Activated CD8-positive, alpha-beta memory T cell treated with anti-CD3 and anti-CD28 coated beads for 4 hours (primary cell): ENCODE results near the gene CCT6B.
"Not testable (repeated sequence)": the region's sequence is repeated elsewhere in the genome, so short reads cannot be mapped to it uniquely, and the experiment has no call there.

Experiments
- DNase-seq, 2 donors: peaks; one replicate each; pipeline ENCODE4 v3.0.0-alpha.2; 2020; ENCODE audit warnings: low read depth in 2 of 2

CCT6B gene, protein sequence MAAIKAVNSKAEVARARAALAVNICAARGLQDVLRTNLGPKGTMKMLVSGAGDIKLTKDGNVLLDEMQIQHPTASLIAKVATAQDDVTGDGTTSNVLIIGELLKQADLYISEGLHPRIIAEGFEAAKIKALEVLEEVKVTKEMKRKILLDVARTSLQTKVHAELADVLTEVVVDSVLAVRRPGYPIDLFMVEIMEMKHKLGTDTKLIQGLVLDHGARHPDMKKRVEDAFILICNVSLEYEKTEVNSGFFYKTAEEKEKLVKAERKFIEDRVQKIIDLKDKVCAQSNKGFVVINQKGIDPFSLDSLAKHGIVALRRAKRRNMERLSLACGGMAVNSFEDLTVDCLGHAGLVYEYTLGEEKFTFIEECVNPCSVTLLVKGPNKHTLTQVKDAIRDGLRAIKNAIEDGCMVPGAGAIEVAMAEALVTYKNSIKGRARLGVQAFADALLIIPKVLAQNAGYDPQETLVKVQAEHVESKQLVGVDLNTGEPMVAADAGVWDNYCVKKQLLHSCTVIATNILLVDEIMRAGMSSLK

DNA sequence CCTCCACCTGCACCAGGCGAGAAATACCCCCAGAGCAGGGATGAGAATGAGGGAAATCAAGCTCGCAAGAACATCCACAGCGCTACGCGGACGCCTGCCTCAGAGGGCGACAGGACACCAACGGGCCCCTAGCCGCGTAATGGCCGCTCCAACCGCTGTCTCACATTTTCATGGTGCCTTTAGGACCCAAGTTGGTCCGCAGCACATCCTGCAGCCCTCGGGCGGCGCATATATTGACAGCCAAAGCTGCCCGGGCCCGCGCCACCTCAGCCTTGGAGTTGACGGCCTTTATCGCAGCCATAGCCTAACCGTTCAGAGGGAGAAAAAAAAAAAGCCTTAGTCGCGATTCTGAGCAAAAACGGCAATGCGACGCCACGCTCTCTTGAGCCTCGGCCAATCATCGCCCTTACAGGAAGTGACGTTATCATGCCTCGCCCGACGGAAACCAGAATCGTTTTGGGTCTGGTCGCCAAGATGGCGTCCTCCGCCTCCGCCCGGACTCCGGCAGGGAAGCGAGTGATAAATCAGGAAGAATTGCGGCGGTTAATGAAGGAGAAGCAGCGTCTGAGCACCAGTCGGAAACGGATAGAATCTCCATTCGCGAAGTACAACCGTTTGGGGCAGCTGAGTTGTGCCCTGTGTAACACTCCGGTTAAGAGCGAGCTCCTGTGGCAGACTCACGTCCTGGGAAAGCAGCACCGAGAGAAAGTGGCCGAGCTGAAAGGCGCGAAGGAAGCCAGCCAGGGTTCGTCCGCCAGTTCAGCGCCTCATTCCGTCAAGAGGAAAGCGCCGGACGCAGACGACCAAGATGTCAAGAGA lies at the start of gene CCT6B, which contains the start of gene ZNF830:
CCT6B (minus strand) TSS at position 368 of the 819 bp plus-strand sequence; CDS start at position 301, 67 bp downstream.
ZNF830 (plus strand) TSS at position 448 of the 819 bp plus-strand sequence; CDS start at position 475, 27 bp downstream.
- peak; percentile 80 to 87 for DNase-seq

DNA sequence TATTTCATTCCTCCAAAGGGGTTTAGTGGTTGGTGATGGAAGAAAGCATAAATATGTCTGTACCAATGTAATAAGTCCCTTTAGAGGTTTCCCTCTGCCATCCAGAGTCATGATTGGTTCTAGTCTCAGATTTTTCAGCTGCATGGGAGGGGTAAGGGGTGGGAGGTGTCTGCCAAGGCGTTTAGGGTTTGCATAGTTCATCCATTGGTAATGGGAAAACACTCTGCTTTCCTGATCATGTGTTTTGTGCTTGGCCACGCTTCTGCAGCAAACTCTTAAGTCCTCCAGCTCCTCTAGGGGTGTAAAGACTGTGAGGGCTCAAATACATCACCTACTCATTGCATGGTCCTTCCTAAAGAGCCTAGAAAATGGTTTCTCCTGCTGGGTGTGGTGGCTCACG lies 48.8 kb upstream of the CCT6B start:
- DNase-seq, result no peak

DNA sequence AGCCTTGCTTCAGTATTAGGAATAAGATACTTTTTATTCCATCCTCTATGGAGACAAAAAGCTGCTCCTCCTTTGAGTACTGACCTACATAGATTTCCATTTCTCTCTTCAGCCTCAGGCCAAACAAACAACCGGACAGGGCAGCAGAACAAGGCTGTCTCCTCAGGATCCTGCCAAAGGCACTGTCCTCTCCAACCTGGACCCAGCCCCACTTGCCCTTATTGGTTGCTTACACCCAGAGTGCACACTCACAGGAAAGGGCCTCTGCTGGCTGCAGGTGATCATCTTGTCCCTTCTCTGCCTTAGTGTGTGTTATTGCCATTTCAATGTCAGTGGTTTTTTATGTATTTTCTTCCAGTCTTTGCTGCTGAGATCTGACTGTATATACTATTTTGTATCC lies 45.7 kb upstream of the CCT6B start:
- no peak for DNase-seq

DNA sequence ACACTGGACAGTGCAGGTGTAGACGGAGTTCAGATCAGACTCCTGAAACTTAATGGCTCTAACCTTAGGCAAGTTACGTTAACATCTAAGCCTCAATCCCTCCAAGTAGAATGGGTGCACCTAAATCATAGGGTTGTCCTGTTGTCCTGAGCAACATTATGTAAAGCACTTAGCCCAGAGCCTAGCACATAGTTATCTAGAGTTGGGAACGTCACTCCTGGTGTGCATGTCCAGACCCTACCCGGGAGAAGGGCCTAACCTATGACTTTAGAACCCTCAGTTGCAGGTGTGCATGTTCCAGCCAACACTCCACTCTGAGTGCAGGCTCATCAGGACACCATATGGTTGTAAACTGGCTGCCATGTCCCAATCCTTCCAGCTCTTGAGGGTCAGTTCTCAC lies 45.1 kb upstream of the CCT6B start:
- DNase-seq, result no peak

DNA sequence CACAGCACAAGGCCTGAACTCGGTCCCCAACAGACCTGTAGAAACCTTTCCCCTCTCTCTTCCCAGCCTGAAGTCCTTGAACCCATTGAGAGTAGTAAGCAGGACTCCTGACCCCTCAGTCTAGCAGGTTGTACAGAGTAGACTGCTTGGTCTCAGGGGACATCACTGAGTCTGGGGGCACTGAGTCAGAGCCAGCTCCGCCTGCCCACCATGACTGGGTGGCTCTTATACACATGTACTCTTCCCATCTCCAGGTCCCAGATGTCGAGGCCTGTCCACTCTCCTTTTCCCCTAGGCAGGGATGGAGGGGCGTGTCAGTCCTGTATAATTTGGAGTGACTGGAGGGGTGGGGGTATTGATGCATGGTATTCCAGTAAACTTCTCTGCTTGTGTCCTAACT lies 42.5 kb upstream of the CCT6B start:
- no peak for DNase-seq

DNA sequence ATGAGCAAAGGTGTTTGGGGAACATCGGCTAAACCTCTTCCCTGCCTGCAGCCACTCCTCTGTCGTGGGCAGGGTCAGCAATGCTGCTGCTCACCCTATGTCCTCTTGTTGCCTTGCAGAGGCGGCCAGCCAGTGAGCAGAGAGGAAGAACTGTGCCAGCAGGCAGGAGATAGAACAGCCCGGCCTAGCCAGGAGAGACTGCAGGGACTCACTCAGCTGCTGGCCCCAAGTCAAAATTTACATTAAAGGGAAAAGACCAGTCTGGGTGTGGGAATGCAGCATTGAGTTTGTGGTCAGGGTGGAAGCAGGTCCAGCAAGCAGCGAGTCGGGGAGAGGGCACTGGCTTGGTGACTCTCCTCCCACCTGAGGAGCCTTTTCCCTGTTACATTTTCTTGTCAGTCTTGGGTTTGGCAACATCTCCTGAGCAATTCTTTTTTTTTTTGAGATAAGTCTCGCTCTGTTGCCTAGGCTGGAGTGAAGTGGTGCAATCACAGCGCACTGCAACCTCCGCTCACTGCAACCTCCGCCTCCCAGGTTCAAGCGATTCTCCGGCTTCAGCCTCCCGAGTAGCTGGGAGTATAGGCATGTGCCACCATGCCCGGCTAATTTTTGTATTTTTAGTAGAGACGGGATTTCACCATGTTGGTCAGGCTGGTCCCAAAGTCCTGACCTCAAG lies 41.8 kb upstream of the CCT6B start:
- no peak for DNase-seq

DNA sequence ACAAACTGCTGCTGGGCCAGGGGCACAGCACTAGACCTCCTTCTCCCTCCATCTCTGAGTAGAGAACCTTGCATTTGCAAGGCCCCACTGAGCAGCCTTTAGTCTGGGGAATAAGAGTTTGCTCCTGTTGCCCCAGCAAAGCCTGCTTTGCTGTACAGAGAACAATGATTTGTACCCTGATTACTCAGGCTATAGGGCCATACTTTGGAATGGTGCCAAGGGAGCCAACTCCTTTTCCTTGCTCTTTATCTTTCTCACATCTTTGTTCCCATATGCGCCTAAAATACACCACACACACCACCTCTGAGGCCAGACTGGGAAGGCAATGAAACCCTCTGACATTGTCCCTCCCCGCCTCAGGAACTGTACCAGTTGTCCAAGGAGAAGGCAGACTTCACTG lies 40.3 kb upstream of the CCT6B start:
- DNase-seq, result no peak

DNA sequence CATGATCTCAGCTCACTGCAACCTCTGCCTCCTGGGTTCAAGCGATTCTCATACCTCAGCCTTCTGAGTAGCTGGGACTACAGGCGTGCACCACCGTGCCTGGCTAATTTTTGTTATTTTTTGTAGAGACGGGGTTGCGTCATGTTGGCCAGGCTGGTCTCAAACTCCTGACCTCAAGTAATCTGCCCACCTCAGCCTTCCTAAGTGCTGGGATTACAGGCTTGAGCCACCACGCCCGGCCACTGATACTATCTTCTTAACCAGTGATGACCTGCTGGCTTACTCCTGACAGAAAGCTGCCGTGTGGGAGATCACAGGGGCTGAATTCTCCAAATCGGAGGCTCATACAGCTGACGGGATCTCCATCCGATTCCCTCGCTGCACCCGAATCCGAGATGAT lies 39.7 kb upstream of the CCT6B start:
- not testable (repeated sequence) for DNase-seq

DNA sequence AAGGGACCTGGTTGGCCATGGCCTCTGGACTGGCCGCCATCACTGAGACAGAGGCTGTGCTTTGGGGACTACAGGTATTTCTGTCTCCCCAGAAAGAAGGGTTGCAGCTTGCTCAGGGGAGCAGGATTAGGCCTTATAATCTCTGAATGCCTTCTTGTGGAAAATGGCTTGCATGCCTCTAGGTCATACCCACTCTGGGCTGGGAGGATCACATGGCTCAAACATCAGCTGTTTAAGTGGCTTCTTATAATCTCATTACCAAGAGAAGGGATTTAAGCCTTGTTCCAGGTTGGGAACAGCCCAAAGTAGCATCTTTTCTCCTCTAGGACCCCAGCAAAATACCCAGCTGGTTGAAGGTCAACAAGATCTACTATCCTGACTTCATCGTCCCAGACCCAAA lies 38.2 kb upstream of the CCT6B start:
- no peak for DNase-seq

DNA sequence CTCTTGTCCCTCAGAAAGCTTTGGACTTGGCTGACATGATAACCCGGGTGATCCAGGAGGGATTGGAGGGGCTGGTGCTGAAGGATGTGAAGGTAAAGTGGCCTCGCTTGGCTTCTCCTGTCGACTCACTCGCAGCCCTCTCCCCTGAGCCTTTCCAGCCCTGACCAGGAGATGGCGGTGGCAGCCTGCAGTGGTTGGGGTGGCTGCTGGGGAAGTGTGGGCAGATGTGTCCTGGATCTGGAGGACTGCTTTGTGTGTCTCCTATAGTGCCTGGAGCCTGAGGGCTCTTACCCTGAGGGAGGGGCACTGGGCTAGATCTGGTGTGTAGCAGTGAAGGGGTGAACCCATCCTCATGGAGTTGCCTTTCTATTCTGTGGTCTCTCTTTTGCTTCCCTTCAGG lies 36.9 kb upstream of the CCT6B start:
- peak; percentile 56 for DNase-seq

DNA sequence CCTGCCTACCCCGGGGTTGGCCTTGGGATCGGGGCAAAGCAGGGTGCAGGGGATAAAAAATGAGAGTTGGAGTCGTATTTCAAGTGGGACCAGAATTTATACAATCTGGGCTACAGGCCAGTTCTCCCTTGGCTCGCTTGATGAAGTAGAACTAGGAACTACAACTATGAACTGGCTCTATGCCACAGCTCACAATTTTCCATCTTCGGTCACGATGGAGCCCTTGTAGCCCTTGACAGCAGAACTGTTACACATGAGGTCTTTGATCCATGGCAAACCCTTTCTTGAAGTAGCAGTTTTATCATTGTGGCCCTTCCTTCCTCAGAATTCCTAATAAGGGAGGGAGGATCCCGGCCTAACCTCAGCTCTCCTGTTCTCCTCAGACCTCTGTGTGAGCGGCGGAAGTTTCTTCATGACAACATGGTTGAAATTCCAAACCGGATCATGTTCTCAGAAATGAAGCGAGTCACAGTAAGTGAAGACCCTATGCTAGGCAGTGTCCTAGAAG lies 36.1 kb upstream of the CCT6B start:
- DNase-seq, result no peak

DNA sequence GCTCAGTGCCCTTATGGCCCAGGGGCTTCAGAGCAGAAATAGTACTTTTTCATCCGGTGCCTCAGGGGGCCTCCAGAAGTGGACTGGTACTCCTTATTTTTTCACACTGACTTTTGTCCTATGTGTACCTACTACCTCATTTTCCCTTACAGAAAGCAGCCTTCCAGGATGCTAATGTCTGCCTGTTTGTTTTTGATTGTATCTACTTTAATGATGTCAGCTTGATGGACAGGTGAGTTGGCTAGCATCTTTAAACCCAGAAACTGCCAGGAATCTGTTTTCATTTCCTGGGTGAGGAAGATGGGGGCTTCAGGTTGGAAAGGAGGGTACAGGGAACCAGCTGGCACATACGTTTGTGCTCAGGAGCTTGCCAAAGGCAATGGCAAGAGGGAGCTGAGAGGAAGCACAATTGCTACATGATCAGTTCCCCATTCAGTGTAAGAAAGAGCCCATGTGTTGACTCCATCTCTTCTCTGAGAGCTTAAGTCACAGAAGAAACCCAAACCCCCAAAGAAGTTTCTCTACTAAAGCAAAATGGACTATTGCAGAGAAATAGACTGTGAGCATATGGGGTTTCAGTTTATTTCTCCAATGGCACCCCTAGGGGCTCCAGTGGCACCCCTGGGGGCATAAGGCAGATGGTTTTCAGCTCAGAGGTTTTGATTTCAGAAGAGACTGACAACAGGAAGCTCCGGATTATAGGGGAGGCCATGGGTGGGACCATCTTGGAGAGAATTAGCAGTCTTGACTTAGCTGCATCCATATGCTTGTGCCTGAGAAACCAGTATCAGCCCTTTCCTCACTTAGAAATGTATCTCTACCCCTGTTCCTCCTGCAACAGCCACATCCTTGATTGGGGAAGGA lies 35.4 kb upstream of the CCT6B start:
- DNase-seq, result no peak

DNA sequence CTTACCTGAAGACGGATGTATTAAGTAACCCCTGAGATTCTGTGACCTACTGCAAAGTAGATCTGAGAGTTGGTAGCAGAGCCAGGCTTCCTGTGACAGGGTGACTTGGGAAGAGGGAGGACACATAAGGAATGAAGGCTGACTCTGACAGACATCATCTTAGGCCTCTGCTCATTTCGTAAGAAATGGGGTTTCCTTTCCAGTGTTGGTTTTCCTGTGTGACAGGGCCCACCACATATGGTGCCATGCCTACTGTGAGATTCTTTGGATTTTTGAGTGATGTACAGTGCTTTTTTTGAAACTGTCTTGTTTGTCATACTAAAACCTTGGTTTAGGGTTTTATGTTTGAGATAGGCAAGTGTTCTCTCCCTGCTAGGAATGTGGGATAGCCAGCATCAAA lies 31.8 kb upstream of the CCT6B start:
- no peak for DNase-seq

DNA sequence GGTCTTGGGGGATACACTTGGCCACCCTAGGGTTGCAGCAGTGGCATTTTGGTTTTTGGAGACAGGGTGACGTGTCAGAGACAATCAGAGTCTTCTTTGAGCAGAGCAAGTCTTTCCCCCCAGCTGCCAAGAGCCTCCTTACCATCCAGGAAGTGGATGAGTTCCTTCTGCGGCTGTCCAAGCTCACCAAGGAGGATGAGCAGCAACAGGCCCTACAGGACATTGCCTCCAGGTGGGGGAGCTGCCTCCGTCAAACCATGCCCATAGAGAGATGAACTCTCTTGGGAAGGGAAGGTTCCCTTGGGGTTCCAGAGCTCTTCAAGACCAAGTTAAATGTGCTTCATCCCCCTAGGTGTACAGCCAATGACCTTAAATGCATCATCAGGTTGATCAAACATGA lies 30.3 kb upstream of the CCT6B start:
- DNase-seq, result no peak

DNA sequence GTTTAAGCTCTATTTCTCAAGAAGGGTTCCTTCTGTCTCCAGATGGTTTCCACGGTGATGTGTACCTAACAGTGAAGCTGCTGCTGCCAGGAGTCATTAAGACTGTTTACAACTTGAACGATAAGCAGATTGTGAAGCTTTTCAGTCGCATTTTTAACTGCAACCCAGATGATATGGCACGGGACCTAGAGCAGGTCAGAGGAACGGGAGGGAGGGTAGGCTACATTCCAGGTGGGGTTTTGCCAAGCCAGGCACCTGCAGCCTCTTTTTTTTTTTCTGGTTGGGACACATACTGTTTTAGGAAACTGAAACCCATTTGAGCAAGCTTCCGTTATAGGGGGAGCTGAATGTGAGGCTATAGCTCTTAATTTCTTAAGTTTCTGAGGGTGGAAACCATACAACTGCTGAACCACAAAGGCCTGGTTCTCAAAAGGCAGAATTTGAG lies 29.7 kb upstream of the CCT6B start:
- DNase-seq, result no peak

DNA sequence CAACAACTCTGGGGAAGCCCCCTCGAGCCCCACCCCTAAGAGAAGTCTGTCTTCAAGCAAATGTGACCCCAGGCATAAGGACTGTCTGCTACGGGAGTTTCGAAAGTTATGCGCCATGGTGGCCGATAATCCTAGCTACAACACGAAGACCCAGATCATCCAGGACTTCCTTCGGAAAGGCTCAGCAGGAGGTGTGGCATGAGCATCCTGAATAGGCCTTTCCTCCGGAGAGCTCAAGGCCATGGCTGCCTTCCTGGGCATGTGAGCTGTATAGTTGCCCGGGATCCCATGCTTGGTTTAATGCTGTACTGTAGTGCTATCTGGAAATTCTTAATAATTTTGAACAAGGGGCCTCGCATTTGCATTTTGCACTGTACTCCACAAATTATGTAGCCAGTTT lies 28.2 kb upstream of the CCT6B start:
- no peak for DNase-seq

DNA sequence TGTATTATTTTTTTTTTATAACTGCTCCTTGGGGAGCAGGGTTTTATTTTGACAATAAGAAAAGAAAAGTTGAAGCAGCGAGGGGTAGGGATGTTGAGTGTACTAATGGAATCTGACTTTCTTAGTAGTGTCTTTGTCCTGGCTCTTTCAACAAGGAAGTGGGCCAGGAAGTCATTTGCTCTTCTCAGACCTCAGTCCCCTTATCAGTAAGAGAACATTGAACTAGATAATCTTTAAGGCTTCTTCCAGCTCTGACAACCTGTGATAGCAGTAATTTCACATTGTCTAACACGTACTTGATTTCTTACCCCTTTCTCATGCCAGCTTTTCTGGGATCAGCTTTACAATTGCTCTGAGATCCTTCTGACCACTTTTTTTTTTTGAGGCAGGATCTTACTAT lies 27.4 kb upstream of the CCT6B start:
- no peak for DNase-seq

DNA sequence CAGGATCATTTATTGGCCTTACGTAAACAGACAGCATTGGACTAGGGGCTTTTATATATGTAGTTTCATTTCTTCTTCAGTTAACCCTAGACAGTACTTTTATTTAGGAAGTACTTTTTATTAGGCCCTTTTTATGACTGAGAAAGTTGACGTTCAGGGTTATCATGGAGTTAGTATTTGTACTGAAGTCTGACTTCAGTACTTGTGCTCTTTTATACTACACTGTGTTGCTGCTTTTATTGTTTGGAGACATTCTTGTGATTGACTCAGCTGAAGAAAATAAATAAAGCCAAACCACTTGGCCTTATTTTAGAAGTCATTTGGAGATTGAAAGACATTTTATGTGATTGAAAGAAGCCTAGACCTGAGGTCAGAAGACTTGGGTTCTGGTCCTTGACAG lies 26.0 kb upstream of the CCT6B start:
- no peak for DNase-seq

DNA sequence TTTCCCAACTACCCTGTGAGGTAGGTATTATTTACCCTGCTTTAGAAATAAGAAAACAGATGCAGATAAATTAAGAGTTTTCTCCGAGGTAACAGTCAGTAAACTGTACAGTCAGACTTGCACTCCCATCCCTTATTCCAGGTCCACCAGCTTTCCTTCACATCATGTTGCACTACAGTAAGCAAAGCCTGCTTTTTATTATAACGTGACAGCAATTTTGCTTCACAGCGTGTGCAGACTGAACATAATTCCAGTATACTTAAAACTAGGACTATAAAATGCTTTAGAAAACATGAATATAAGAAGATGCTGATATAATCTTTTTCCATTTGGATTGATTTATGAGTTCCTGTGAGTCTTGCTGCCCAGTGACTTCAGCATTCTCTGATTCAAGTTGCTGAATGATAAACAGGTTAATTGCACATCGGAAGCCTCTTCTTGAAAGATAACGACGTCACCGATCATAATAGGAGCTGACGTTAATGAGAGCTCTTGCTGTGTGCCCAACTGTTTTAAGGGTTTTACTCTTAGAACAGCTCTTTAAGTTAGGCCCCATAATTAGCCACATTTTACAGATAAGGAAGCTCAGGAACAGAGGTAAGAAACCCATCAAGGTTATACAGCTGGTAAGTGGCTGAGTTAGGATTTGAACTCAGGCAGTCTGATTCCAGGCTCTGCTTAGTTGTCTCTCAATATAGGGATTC lies 20.4 kb upstream of the CCT6B start:
- no peak for DNase-seq
